GM12878 (cell line): ENCODE results near the gene BSPRY. TPM values are rescaled to one million over a fixed set of nuclear protein-coding genes. Genes with fewer than 3 reads are reported as not detected.

Source experiments
- DPF2 ChIP-seq: fragments of 450-650 bp; IDR thresholded peaks from 2 replicates; pipeline ENCODE4 v1.6.1; 2017; ENCODE audit warnings: mild to moderate bottlenecking
- EED ChIP-seq: sonication (generic); IDR thresholded peaks from 2 replicates; pipeline ENCODE4 v1.6.1; 2016; ENCODE audit warnings: antibody characterized with exemption, low read depth
- EP300 ChIP-seq, 2 experiments: fragments of 150-350 bp in 1 of 2; IDR thresholded peaks; 2 replicates each; pipeline ENCODE4 v1.6.1; 2011 to 2012; ENCODE audit warnings: low read depth in 2 of 2, low read length in 2 of 2, borderline replicate concordance in 1 of 2, improper control_type of control experiment in 1 of 2, inconsistent platforms in 1 of 2; ENCODE audit not compliant: control insufficient read depth in 1 of 2
- ETV6 ChIP-seq, 2 experiments: fragments of 450-650 bp in 1 of 2; IDR thresholded peaks in 1 of 2; conservative IDR thresholded peaks in 1 of 2; 2 replicates each; pipeline ENCODE4 v1.6.1; 2014; ENCODE audit warnings: antibody characterized with exemption in 1 of 2, borderline replicate concordance in 1 of 2, low read depth in 1 of 2, mild to moderate bottlenecking in 1 of 2, moderate library complexity in 1 of 2
- HDAC2 ChIP-seq: fragments of 200-600 bp; sonication (generic); IDR thresholded peaks from 2 replicates; pipeline ENCODE4 v1.6.1; 2017
- IKZF1 ChIP-seq: fragments of 450-650 bp; conservative IDR thresholded peaks from 2 replicates; pipeline ENCODE4 v1.6.1; 2017; ENCODE audit warnings: antibody characterized with exemption, mild to moderate bottlenecking
- MTA2 ChIP-seq: fragments of 450-650 bp; IDR thresholded peaks from 2 replicates; pipeline ENCODE4 v1.6.1; 2016; ENCODE audit warnings: low read depth, mild to moderate bottlenecking, moderate library complexity
- NBN ChIP-seq: fragments of 450-650 bp; IDR thresholded peaks from 2 replicates; pipeline ENCODE4 v1.6.1; 2016
- POLR2A ChIP-seq: IDR thresholded peaks from 2 replicates; pipeline ENCODE4 v1.6.1; 2011; ENCODE audit warnings: low read depth, mild to moderate bottlenecking, low read length
- POLR2AphosphoS5 ChIP-seq: IDR thresholded peaks from 2 replicates; pipeline ENCODE4 v1.6.1; 2011; ENCODE audit warnings: mild to moderate bottlenecking, low read length, inconsistent platforms
- POU2F2 ChIP-seq: IDR thresholded peaks from 3 replicates; pipeline ENCODE4 v1.6.1; 2011; ENCODE audit warnings: low read depth, mild to moderate bottlenecking, low read length, borderline replicate concordance
- RAD21 ChIP-seq: IDR thresholded peaks from 2 replicates; pipeline ENCODE4 v1.6.1; 2011; ENCODE audit warnings: mild to moderate bottlenecking, low read depth, low read length, moderate library complexity; ENCODE audit not compliant: insufficient read depth
- RB1 ChIP-seq: fragments of 450-650 bp; formaldehyde crosslinking; IDR thresholded peaks from 2 replicates; pipeline ENCODE4 v1.6.1; 2017; ENCODE audit warnings: mild to moderate bottlenecking, borderline replicate concordance
- RCOR1 ChIP-seq: conservative IDR thresholded peaks from 2 replicates; pipeline ENCODE4 v1.6.1; 2012; ENCODE audit warnings: low read depth, low read length, improper control_type of control experiment
- RUNX3 ChIP-seq: IDR thresholded peaks from 2 replicates; pipeline ENCODE4 v1.6.1; 2012; ENCODE audit warnings: low read length, inconsistent platforms
- SMAD5 ChIP-seq: IDR thresholded peaks from 2 replicates; pipeline ENCODE4 v1.6.1; 2016; ENCODE audit warnings: antibody characterized with exemption, low read depth
- SPI1 ChIP-seq: IDR thresholded peaks from 2 replicates; pipeline ENCODE4 v1.6.1; 2011; ENCODE audit warnings: low read depth, mild to moderate bottlenecking, low read length, moderate library complexity, borderline replicate concordance; ENCODE audit not compliant: insufficient read depth
- YY1 ChIP-seq: IDR thresholded peaks from 2 replicates; pipeline ENCODE4 v1.6.1; 2011; ENCODE audit warnings: low read depth, mild to moderate bottlenecking, low read length
- ZNF24 ChIP-seq: fragments of 450-650 bp; IDR thresholded peaks from 2 replicates; pipeline ENCODE4 v1.6.1; 2017; ENCODE audit warnings: antibody characterized with exemption, mild to moderate bottlenecking
- ZNF274 ChIP-seq: IDR thresholded peaks from one replicate; pipeline ENCODE4 v1.8.0; 2011; ENCODE audit not compliant: insufficient read length, insufficient read depth
- ZNF384 ChIP-seq: IDR thresholded peaks from 2 replicates; pipeline ENCODE4 v1.6.1; 2012; ENCODE audit warnings: low read depth, mild to moderate bottlenecking, low read length, improper control_type of control experiment, borderline replicate concordance
- polyA plus RNA-seq, 11 experiments: library from polyadenylated mRNA; depleted of rRNA in 4 of 11; unstranded in 6 of 11; stranded (reverse) in 5 of 11; fragments of >200 nt; fragmentation: Nextera tagmentation in 4 of 11; fragmentation: Illumina TruSeq in 1 of 11; extraction: Ambion mirVana in 4 of 11; extraction: Trizol in 1 of 11; gene quantifications; 1 replicate in 1 of 11; 2 replicates in 10 of 11; pipeline versions ENCODE4 v1.2.1 to v1.2.3, GENCODE V29; 2011 to 2016; ENCODE audit warnings: inconsistent platforms in 2 of 11, missing spikeins in 2 of 11, low read depth in 1 of 11
- total RNA-seq, 4 experiments: library from RNA; depleted of rRNA in 3 of 4; stranded (reverse); fragments of >200 nt in 3 of 4; fragmentation: Illumina TruSeq in 1 of 4; extraction: Trizol in 1 of 4; gene quantifications; 2 replicates each; pipeline versions ENCODE4 v1.2.1 to v1.2.3, GENCODE V29; 2013 to 2021
- TF ChIP-seq, protein P1 (sequence below): IDR thresholded peaks from 2 replicates; pipeline ENCODE4 v1.6.1; 2012; ENCODE audit warnings: low read depth, low read length, improper control_type of control experiment
- TF ChIP-seq, protein P2 (sequence below): IDR thresholded peaks from 2 replicates; pipeline ENCODE4 v1.6.1; 2011; ENCODE audit warnings: low read depth, mild to moderate bottlenecking, low read length, moderate library complexity, borderline replicate concordance; ENCODE audit errors: extremely low read depth
- TF ChIP-seq, protein P3 (sequence below): IDR thresholded peaks from 2 replicates; pipeline ENCODE4 v1.6.1; 2011; ENCODE audit warnings: low read depth, low read length, improper control_type of control experiment, borderline replicate concordance

Gene BSPRY
- total and polyA plus RNA-seq, 10 of the 15 experiments (the other 5 are each of a cell fraction or from before 2014, with no cell fraction given) = 0.45 to 6.3 (median 4.1) TPM

DNA sequence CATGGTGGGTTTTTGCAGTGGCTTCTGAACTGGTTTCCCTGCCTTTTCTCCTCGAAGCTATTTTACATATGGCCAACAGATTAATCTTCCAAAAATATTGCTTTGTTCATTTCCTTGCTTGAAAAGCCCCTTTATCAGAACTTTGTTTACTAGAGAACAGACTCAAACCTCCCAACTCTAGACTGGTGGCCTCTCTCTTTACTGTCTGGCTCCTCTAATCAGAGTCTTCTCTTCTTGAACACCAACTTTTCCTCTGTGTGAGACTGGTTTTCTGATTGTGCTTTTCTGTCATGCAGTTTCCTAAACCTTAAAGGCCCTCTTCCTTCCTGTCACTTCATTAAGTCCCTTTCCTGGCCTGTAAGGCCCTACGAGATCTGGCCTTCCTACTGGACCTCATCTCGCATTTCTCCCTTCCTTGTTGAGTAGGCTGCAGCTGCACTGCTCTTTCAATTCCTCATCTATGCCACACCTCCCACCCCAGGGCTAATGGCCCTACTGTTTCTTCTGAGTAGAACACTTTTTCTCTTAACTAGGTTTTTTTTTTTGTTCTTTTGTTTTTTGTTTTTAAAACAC lies 66.9 kb downstream of the BSPRY start (continued):
- TF ChIP-seq POU2F2 (0 out of 3 replicates have a peak, but pooled peaks have one; percentile 29), DPF2 (no peak), HDAC2 (no peak), ETV6 (conservative IDR thresholded peaks at IDR 0.05 in 1 of 2, IDR thresholded peaks at IDR 0.05 in 1 of 2; ENCODE audit: borderline replicate concordance in 1 of 2, low read depth in 1 of 2) (peak in 1 of 2 experiments; percentile 52; a peak in 1 of 4 replicates), ZNF274 (no peak), EP300 (IDR thresholded peaks at IDR 0.05; ENCODE audit: borderline replicate concordance in 1 of 2, control insufficient read depth in 1 of 2, low read depth in 2 of 2, low read length in 2 of 2) (0 out of 4 replicates have a peak, but pooled peaks of 1 of the 2 experiments have one; percentile 45), RB1 (no peak), MTA2 (peak; percentile 41; the same call in 1 of the 2 replicates), IKZF1 (peak; percentile 59; the same call in 1 of the 2 replicates), NBN (peak; percentile 69; the same call in 1 of the 2 replicates), POLR2A (peak; percentile 66), EED (peak; percentile 58; the same call in 1 of the 2 replicates), ZNF24 (peak; percentile 87), RAD21 (no peak), YY1 (0 out of 2 replicates have a peak, but pooled peaks have one; percentile 42), RUNX3 (peak; percentile 26; the same call in 1 of the 2 replicates), POLR2AphosphoS5 (peak; percentile 71), RCOR1 (0 out of 2 replicates have a peak, but pooled peaks have one; percentile 33), ZNF384 (peak; percentile 44; the same call in 1 of the 2 replicates), SPI1 (peak; percentile 89), SMAD5 (no peak)
- TF ChIP-seq, protein P1, sequence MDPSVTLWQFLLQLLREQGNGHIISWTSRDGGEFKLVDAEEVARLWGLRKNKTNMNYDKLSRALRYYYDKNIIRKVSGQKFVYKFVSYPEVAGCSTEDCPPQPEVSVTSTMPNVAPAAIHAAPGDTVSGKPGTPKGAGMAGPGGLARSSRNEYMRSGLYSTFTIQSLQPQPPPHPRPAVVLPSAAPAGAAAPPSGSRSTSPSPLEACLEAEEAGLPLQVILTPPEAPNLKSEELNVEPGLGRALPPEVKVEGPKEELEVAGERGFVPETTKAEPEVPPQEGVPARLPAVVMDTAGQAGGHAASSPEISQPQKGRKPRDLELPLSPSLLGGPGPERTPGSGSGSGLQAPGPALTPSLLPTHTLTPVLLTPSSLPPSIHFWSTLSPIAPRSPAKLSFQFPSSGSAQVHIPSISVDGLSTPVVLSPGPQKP = no peak
- TF ChIP-seq, protein P2, sequence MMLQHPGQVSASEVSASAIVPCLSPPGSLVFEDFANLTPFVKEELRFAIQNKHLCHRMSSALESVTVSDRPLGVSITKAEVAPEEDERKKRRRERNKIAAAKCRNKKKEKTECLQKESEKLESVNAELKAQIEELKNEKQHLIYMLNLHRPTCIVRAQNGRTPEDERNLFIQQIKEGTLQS = no peak
- TF ChIP-seq, protein P3, sequence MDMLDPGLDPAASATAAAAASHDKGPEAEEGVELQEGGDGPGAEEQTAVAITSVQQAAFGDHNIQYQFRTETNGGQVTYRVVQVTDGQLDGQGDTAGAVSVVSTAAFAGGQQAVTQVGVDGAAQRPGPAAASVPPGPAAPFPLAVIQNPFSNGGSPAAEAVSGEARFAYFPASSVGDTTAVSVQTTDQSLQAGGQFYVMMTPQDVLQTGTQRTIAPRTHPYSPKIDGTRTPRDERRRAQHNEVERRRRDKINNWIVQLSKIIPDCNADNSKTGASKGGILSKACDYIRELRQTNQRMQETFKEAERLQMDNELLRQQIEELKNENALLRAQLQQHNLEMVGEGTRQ = no peak
- TF ChIP-seq, all 136 proteins: peak for 24
